ENCODE data around the gene CLASP1.

DNA sequence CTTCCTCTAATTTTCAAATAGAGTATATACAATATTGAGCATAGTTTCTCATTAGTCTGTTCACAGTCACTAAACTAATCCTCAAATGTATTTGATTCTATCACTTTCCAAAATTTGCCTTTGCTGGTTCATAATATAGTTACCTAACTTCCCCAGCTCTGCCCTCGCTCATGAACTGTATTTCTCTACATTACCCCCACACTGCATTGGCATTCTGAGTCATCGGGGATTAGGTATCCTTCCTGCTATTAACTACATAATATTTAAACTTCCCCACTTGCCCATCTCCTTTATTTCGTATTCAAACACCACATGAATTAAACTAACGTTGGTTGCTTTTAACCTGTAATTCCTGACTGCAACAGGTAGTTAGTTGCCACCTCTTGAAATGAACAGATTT is 14.8 kb upstream of the CLASP1 start:
- TF ChIP-seq CTCF (IDR thresholded peaks at IDR 0.05; ENCODE audit: poor library complexity) (no peak), EZH2phosphoT487 (IDR thresholded peaks at IDR 0.05; ENCODE audit: low read depth, severe bottlenecking, unreplicated experiment) (no peak)

Measured in hepatocyte (in vitro differentiated cells).